ENCODE data around the gene TENT5C.

TENT5C gene

DNA sequence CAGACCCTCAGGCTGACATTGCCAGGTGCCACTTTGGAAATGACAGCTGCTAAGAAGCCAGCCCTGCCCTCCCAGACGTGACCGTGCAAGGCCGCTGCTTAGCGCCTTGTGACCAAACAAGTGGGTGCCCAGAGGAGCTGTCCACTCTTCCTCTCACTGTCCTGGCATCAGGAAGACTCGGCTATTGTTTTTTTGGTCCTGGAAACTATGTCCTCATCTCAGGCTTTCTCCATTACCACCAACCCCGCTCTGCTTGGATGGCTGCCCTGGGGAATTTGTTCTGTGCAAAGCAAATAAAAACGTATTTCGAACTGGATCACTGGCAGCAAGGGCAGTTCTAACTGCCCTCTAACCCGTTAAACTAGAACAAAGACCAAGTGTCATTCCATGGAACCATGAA lies 13.7 kb upstream of the TENT5C start:
- DNase-seq (ENCODE audit: low read depth): no peak

DNA sequence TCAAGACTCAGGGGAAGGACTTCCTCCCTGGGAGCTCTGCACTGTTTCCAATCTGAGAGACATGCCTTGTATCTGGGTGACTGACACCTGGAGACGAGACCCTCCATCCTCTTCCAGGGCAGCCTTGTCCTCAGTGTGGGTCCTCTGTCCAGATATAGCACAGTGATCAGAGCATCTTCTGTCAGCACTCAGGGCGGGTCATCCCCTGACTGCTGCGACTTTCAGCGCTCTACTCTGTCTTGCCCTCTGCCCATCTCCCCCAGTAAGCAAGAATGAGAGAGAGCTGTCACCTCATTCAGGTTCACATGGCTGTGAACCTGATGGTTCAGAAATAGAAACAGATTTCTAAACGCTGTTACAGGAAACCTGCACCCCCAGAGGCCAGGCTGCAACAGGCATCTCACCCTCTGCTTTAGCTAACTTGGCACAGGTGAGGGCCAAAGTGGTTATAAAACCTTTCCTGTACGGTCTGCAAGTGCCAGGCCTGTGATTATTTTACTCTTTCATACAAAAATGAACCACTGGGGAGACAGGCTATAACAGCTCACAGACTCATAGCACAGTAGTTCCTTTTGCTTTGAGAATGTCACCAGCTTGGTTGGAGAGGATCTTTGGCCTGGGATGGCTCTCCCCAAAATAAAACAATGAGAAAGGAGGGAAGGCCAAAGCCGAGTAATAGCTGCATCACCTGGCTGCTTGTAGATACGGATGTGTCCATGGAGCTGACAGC lies 11.4 kb upstream of the TENT5C start:
- no peak for DNase-seq (ENCODE audit: low read depth)

DNA sequence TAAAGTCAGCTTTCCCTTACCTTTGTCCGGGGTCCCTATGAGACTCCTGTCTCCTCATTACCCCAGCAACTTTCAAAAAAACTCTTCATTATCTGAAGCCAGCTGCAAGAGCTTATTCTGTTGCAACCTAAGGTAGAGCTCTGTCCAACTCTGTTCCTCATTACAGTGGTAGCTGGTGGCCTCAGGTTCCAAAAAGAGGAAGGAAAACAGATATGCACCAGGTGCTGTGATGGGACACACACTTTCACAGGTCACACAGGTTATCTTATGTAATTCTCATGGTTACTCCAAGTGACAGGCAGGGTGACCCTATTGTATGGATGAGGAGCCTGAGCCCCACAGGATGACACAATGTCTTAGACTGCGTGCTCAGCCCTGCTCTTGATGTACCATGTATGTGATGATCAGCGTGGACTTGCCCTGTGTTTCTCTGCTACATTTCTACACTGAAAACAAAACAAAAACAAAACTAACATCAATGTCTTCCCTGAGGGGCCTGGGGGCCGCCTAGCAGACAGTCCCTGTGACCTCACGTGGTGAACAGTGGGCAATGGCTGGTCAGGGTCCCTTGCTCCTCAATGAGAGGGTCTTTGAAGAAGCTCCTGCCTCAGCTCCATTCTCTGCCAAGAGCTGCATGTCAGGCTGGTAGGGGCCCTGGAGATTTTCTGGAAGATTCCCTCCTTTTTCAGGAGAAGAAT lies 9.7 kb upstream of the TENT5C start:
- no peak for DNase-seq (ENCODE audit: low read depth)

DNA sequence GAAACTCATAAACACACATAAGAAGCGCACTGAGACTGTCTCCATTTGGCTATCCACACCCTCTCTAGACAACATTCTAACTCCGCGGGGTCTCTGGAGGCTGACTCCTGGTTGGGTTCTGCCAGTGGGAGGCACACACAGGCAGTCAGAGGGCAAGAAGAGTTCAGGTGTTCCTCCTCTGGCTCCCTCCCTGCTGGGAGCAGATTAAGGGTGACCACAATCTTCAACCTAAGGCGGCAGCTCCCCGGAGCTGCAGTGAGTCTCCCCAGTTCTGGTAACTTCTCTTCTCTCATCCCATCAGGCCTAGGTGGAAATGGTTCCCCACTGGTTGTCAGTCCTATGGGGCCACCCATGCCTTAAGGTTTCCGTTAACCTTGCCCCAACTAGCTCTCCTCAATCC lies 7.4 kb upstream of the TENT5C start:
- DNase-seq (ENCODE audit: low read depth): no peak

DNA sequence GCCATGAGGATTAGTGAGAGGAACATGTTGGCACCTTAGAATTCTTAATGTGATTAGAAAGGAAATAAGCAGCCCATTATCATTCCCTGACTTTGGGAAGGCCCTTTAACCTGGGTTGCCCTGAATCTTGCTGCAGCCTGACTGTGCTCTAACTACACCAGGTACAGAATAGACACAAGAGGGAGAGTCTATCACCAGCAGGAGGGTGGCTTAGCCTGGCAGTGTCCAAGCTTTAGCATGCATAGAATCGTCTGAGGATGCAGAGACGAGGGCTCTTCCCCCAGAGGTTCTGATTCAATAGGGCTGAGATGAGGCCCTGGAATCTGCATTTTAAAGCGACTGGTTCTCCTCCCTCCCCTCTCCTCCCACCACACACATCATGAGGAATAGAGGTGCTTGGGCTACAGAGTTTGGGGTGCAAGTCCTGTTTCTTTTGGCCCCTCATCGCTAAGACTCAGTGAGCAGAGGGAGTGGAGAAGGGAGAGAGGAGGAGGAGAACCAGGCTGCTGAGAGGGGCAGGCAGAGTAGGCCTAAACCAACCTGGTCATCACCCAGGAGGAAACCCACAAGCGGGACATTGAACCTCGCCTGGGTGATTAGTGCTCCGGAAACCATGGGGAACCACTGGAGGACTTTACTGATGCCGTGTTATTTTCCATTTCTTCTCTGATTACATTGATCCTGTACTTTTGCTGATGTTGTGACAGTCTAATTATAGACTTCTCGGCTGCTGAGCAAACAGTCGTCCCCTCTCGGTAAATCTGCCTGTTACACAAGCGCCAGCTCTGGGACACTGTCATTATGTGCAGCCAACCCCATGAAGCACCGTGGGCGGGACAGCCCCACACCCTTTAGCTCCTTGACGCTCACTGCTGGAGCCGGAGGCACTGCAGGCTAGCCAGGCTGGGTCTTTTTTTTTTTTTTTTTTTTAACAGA lies 6.3 kb upstream of the TENT5C start:
- no peak for DNase-seq (ENCODE audit: low read depth)

DNA sequence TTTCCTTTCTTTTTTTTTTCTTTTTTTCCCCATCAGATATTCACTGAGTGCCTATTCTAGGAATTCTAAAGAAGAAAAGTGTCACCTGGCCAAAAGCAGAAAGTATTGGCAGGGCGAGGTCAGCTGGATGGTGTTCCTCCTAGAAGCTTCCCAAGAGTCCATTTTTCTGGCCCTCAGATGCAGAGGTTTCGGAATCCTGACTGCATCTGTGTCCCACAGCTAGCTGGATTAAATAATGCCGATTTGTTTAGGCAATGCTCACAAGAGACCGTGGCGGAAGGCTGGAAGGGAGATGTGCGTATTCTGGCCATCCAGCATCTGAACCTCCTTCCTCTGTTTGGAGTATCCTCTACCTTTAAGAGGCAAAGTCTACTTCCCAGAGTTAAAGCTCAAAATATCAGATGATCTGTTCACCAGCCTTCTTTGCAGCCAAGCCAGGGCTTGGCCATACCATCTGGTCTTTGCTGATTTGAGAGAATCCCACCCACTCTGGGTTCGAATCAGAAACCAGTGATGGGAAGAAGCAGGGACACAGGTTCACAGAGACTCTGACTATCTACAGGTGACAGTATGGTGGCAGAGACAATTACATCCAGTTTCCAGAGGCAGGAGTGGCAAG lies 5.4 kb upstream of the TENT5C start:
- no peak for DNase-seq (ENCODE audit: low read depth)

DNA sequence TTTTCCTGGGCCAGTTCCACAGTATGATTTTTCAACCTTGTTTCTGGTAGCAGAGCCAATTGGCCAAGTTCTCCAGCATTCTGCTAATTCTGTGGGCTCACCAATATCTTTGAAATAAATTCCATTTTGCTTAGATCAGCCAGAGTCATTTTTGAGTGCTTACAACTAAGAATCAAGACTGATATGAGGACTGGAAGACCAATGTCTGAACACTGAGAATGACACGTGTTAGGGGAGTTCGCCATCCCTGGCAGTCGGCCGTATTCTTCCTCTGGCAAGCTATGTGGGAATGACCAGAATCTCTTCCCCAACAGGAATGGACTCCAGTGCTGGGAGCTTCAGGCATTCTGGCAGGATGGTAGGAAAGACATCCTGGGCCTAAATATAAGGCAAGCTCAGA lies 4.9 kb upstream of the TENT5C start:
- no peak for DNase-seq (ENCODE audit: low read depth)

DNA sequence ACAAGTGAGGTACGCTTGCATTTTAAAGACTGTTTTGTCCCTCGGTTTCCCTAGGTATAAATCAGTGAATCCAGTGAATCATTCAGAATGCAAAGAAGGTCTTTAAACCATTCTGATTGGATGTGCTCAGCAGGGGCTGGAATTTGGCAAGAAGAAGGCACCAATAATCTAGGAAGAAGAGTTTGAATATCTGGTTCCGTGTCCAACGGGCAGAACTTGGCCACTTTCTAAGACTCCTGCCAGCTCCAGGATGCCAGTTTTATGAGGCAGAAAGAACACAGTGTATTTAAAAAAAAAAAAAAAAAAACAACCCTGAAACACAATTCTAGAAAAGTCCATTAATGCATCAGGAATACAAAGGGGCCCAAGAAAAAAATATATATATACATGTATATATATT lies 3.0 kb upstream of the TENT5C start:
- DNase-seq (ENCODE audit: low read depth): no peak

DNA sequence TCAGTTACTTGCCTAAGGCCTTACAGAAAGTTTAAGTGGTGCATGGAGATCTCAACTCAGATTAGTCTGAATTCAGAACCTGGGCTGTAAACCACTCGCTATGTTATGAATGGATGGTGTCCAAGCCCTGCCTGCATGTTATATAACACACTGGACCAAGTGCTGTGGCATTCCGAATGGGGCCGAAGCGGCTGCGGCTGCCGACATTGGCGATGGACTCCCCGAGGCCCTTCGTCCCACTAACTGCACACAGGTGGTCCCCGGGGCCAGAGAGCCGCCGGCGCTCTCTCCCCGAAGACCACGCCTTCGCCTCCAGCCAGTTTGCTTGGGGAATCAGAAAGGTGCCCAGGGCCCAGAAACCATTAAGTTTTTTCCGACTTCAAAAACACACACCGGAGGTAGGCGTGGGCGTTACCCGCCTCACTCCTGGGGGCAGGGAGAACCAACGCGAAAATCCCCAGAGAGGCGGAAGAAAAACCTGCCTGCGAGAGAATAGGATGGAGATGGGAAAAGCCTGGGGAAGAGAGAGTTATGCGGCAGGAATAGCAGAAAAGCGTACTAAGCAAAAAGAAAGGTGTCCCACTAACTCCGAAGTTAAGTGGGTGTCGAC lies 579 bp upstream of the TENT5C start:
- DNase-seq (ENCODE audit: low read depth): no peak

DNA sequence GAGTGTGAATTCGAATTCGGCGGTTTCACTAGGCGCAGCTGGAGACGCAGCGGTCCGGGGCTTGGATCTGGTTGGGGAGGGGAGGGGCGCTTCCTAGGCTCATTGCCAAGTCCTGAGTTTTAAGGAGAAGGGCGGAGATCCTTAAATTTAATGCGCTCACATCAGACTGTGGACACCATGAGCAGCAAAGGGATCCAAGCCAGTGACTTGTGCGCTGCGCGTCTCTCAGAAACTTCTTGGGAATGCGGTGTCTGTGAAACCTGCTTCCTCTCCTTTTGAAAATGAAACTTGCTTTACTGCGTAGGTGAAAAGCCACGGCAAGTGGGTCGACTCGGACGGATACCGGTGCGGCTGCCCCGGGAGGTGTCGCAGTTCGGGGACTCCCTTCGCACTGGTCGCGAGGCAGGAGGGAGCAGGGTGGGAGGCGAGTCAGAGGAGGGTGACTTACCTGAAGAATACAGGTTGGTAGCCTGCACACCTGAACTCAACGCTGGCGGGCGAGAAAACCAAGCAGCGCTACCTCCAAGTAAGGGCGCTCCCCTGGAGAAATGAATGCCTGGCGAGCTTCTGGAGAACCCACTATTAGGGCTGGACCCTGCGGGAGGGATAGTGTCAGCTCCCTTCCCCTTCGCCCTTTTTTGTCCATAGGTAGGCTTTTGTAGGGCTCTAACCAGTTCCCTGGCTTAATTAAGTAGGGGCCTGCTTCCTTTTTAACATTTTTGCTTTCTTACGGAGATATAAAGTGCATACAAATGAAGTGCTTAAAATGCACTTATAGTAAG lies 992 bp downstream of the TENT5C start:
- peak; percentile 36 for DNase-seq (ENCODE audit: low read depth)

DNA sequence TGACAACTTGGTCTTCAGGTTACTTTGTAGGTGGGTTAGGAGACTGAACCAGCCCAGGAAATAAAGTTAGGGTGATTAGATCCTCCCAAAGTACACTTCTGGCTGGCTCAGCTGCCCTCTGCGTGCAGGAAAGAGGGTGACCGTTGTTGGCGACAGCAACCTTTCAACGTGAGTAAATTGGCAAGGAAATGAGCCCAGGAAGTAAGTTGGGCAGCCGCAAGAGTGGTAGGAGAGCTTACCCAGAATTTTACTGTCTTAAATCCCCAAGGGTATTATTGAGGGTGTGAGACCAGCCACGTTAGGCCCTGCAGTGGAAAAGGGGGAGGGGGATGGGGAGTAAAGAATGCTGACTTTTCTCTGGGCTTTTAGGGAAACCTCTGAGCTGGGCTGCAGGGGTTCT lies 1.6 kb downstream of the TENT5C start:
- peak; percentile 11 for DNase-seq (ENCODE audit: low read depth)

DNA sequence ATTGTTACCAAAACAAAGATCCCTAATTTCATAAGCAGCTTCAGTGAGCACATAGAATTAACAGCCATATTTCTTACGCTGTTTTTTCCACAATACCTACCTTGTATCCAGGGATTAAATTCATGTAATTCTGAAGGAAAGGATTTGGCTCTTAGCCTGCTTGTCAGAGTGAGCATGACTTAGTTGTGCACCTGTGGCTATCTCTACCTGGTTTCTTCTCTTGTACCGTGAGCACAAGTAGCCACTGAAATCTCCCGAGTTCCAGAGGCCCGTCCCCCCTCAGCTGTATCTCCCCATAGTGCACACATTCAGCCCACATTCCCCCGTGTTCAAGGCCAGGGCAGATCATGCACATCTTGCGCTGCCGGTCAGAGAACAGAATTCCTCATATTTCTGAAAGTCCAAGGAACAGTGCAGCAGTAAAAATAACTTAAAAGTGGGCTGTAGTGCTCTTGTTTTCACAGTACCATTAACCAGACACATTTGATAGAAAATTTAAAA lies 2.3 kb downstream of the TENT5C start:
- DNase-seq (ENCODE audit: low read depth): no peak

DNA sequence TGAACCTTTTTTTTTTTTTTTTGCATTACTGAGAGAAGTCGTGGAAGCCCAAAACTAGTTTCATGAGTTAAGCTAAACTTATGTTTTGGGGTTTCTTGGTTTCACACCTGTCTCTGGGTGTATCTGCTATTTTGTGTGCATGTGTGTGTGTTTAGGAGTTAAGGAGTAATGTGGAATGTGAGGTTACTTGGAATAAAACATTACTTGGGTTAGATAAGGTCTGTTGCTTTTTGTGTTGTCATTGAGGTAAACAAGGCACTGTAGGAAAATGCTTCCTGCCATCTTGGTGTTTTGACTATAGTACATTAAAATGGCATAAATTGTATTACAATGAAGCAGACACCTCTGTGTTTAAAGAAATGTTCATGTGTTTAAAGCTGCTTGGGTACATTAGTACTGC lies 2.9 kb downstream of the TENT5C start:
- DNase-seq (ENCODE audit: low read depth): no peak

DNA sequence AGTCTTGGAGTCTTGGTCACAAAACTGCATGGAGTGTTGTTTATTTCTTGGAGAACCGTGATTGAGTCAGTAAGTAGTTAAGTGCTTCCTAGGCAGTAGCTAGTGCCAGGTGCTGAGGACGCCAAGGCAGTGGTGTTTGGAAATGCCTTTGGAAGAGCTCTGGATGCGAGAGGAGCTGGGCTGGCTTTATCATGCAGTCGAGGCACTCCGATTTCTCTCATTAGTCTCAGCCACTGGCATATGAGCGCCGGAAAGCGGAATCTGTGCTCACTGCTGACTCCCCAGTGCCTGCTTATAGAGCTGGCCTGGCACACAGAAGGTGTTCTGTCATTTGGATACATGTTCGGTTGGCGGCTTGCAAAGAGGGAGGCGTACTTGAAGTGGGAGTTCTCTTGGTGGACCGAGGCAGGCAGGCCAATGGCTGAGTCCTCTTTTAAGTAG lies 3.6 kb downstream of the TENT5C start:
- DNase-seq (ENCODE audit: low read depth): no peak

DNA sequence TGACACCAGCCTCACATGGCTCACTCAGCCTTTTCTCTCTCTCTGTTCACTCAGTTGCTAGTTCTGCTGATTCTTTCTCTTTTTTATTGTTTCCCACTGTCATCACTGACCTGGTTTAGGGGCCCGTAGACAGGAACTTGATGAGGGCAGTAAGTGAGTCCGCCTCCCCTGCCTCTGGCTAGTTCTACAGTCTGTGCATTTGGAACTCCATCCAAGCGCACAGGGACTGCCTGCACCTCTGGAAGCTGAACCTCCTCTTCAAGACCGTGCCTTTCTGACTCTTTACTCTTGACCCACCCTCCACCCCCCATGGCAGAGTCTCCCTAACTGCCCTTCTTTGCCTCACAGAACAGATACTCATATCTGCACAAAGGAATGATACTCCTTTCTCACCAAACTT lies 4.2 kb downstream of the TENT5C start:
- DNase-seq (ENCODE audit: low read depth): no peak

DNA sequence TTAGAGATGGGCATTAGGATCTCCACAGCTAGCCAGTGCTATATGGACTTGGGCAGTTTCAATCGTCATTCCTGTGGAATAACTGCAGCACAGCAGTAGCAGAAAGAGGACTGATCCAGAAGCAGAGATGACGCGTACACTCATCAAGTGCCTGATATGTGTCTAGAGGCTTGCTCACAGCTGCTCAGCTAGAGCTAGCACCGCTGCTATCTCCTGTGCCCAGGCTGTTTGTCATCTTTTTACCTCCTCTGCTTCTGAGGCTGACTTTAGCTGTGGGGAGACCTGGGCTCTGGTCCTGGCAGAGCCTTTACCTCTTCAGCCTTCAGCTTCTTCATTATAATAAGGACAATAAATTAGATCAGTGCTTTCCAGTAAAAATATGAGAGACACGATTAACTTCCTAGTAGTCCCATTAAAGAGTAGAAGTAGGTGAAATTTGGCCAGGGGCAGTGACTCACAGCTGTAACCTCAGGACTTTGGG lies 5.3 kb downstream of the TENT5C start:
- no peak for DNase-seq (ENCODE audit: low read depth)

DNA sequence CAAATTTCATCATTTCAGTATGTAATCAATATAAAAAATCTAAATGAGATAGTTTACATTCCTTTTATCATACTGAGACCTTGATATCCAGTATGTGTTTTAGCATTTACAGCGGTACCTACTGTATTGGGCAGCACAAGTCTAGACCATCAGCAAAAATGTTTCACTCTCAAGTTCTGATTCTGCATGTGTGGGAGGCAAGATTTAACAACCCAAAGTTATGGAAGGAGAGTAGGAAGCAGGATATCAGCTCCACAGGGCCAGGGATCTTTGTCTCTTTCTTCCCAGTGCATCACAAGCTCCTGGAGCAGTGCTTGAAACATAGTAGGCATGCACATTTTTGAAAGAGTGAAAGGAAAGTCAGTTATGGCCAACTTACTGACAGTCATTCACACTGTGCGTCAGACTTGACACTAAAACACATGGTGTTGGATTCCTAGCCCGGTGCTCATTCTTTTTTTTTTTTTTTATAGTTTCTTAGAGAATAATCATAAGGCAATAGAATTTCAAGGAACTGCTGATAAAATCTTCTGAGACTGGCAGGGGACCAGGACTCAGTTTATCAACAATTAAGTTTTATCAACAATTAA lies 6.1 kb downstream of the TENT5C start:
- no peak for DNase-seq (ENCODE audit: low read depth)

DNA sequence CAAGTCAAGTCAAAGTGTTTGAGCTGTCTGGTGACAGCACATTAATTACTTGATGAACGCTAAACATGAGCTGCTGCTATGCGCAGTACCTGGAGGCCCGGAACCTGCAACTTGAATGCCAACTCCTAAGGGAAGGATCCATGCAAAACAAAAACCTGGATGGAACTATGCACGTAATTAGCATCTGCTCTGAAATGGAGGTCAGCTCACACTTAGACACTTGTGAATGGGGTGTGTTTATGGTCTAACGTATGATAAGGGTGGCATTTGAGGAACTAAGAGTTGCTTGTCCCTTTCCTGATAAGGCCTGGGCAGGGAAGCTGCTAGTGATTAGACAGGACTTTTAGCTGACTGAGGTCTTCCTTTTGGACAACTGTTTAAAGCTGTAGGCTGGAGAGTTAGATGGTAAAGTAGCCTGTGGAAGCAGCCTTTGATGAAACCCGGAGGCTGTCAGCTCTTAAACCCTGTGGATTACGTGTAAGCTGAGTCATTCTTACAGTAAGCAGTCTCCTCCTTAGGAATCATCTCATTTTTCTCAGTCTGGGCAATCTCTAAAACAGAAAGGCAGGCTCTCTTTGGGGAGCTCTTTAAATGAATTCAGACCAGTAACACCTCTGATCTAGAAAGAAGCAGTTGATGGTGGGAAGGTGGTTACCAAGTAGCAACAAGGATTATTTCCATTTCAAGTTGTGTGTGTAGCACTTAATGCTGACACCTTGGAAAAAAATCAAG lies 6.8 kb downstream of the TENT5C start:
- no peak for DNase-seq (ENCODE audit: low read depth)

DNA sequence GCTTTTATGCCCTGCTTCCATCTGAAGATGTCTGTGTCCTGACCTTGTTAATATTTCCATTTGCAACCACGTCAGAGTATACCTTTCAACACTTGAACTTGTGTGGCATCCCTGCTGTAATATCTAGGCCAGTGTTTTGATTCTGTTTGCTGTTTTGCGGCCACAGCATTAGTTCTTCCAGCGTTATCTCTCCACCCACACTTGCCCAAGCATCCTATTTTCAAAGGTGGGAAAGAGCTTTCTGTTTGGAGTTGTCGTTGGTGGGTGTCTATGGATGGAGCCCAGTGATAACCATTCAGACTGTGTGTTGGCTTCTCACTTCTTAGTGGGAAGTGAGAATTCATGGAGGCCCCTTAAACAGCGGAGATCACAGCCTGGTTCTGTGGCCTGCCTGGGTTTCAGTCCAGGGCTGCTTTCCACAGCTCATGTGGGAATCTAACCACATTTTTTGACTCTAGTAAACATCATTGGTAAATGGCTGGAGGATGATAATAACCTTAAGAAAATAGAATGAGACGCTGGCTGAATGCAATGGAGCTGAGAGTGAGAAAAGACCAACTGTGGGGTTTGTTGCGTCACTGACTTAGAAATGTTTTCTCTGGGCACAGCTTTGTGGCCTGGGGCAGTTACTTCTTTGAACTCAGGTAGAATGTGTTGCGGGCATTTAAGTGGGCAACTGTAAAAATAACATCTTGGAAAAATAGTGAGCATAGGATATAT lies 7.6 kb downstream of the TENT5C start:
- no peak for DNase-seq (ENCODE audit: low read depth)
